Loucy (cell line): Measurements from ENCODE around the gene DNMT1.

Experiments used
- H2AFZ ChIP-seq: fragments of 200-600 bp; sonication (generic); 2 replicates; pipeline ENCODE4 v1.6.0; 2016; ENCODE audit warnings: antibody characterized with exemption, mild to moderate bottlenecking, low read length, moderate library complexity
- H3F3A ChIP-seq: fragments of 200-600 bp; 2 replicates; pipeline ENCODE4 v1.6.0; 2016; ENCODE audit warnings: antibody characterized with exemption, low read depth, mild to moderate bottlenecking
- H3K27me3 ChIP-seq: fragments of 200-600 bp; sonication (generic); 2 replicates; pipeline ENCODE4 v1.6.1; 2014; ENCODE audit warnings: low read length, mild to moderate bottlenecking; ENCODE audit not compliant: insufficient read depth, poor library complexity, severe bottlenecking
- H3K36me3 ChIP-seq: fragments of 200-600 bp; sonication (generic); 2 replicates; pipeline ENCODE4 v1.6.1; 2016; ENCODE audit warnings: low read length; ENCODE audit not compliant: insufficient read depth
- H3K4me1 ChIP-seq: fragments of 200-600 bp; sonication (generic); 2 replicates; pipeline ENCODE4 v1.5.1; 2014; ENCODE audit warnings: low read length, mild to moderate bottlenecking; ENCODE audit not compliant: insufficient read depth, poor library complexity, severe bottlenecking
- H3K4me2 ChIP-seq: fragments of 200-600 bp; sonication (generic); 2 replicates; pipeline ENCODE4 v1.6.0; 2014; ENCODE audit warnings: antibody characterized with exemption, low read length, low read depth, mild to moderate bottlenecking; ENCODE audit not compliant: poor library complexity, severe bottlenecking
- H3K4me3 ChIP-seq: fragments of 200-600 bp; sonication (generic); 2 replicates; pipeline ENCODE4 v1.5.1; 2014; ENCODE audit warnings: low read length, mild to moderate bottlenecking, mixed read lengths; ENCODE audit not compliant: poor library complexity, severe bottlenecking
- H3K79me2 ChIP-seq: fragments of 200-600 bp; sonication (generic); 2 replicates; pipeline ENCODE4 v1.6.1; 2014; ENCODE audit warnings: low read length; ENCODE audit not compliant: insufficient read depth
- H3K9ac ChIP-seq: fragments of 200-600 bp; sonication (generic); 2 replicates; pipeline ENCODE4 v1.6.0; 2014; ENCODE audit warnings: mild to moderate bottlenecking, low read depth, low read length, moderate library complexity; ENCODE audit not compliant: poor library complexity, severe bottlenecking
- H3K9me2 ChIP-seq: fragments of 200-600 bp; sonication (generic); replicated peaks from 2 replicates; pipeline ENCODE4 v1.6.1; 2016; ENCODE audit warnings: low read depth, low read length, mixed read lengths
- H3K9me3 ChIP-seq: fragments of 200-600 bp; sonication (generic); 2 replicates; pipeline ENCODE4 v1.6.1; 2014; ENCODE audit warnings: mild to moderate bottlenecking, antibody characterized with exemption, low read length, low read depth; ENCODE audit not compliant: insufficient read depth
- H4K20me1 ChIP-seq: fragments of 200-600 bp; sonication (generic); 2 replicates; pipeline ENCODE4 v1.6.0; 2014; ENCODE audit warnings: antibody characterized with exemption, low read length, mild to moderate bottlenecking; ENCODE audit not compliant: insufficient read depth, poor library complexity, severe bottlenecking
- EZH2phosphoT487 ChIP-seq: fragments of 200-600 bp; IDR thresholded peaks from 2 replicates; pipeline ENCODE4 v1.6.1; 2018; ENCODE audit warnings: antibody characterized with exemption, mild to moderate bottlenecking, moderate library complexity, borderline replicate concordance
- TF ChIP-seq, protein P1 (sequence below): fragments of 200-600 bp; sonication (generic); conservative IDR thresholded peaks from 2 replicates; pipeline ENCODE4 v1.5.1; 2014; ENCODE audit warnings: mild to moderate bottlenecking, antibody characterized with exemption, low read length

Gene DNMT1

DNA sequence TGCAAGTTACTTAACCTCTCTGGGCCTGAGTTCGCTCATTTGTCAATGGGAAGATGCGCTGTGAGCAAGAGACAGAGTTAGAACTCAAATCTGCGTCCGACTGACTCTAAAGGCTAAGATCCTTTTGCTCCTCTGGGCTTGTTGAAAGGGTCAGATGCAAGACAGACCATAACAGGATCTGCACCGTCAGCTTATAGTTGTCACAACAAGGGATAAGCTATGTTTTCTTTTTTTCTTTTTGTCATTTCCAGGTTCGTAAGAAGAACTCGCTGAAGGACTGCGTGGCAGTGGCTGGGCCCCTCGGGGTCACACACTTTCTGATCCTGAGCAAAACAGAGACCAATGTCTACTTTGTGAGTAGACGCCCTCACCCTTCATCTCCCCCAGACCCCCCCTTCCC, 87.5 kb downstream of the DNMT1 start:
- peak overlapping the region; percentile 99 for H3K9ac ChIP-seq
- peaks cover 51% of the 10 kb centered on the region for H3K79me2 ChIP-seq
- peak overlapping the region; percentile 90 for H3K4me3 ChIP-seq
- no peaks in the 10 kb centered on the region for H3K9me3 ChIP-seq
- peaks cover 36% of the 10 kb centered on the region for H3K4me1 ChIP-seq
- H3K4me2 ChIP-seq, result peak overlapping the region; percentile 96
- H3K36me3 ChIP-seq, result peaks cover 39% of the 10 kb centered on the region; the same call in 1 of the 2 replicates
- peaks cover 17% of the 10 kb centered on the region for H3F3A ChIP-seq
- no peaks in the 10 kb centered on the region for H3K27me3 ChIP-seq
- no peak for TF ChIP-seq EZH2phosphoT487
- TF ChIP-seq, protein P1, sequence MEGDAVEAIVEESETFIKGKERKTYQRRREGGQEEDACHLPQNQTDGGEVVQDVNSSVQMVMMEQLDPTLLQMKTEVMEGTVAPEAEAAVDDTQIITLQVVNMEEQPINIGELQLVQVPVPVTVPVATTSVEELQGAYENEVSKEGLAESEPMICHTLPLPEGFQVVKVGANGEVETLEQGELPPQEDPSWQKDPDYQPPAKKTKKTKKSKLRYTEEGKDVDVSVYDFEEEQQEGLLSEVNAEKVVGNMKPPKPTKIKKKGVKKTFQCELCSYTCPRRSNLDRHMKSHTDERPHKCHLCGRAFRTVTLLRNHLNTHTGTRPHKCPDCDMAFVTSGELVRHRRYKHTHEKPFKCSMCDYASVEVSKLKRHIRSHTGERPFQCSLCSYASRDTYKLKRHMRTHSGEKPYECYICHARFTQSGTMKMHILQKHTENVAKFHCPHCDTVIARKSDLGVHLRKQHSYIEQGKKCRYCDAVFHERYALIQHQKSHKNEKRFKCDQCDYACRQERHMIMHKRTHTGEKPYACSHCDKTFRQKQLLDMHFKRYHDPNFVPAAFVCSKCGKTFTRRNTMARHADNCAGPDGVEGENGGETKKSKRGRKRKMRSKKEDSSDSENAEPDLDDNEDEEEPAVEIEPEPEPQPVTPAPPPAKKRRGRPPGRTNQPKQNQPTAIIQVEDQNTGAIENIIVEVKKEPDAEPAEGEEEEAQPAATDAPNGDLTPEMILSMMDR, result no peak
- no peak overlapping the region for H2AFZ ChIP-seq
- H3K9me2 ChIP-seq, result no peaks in the 10 kb centered on the region
- H4K20me1 ChIP-seq, result peaks cover 44% of the 10 kb centered on the region

DNA sequence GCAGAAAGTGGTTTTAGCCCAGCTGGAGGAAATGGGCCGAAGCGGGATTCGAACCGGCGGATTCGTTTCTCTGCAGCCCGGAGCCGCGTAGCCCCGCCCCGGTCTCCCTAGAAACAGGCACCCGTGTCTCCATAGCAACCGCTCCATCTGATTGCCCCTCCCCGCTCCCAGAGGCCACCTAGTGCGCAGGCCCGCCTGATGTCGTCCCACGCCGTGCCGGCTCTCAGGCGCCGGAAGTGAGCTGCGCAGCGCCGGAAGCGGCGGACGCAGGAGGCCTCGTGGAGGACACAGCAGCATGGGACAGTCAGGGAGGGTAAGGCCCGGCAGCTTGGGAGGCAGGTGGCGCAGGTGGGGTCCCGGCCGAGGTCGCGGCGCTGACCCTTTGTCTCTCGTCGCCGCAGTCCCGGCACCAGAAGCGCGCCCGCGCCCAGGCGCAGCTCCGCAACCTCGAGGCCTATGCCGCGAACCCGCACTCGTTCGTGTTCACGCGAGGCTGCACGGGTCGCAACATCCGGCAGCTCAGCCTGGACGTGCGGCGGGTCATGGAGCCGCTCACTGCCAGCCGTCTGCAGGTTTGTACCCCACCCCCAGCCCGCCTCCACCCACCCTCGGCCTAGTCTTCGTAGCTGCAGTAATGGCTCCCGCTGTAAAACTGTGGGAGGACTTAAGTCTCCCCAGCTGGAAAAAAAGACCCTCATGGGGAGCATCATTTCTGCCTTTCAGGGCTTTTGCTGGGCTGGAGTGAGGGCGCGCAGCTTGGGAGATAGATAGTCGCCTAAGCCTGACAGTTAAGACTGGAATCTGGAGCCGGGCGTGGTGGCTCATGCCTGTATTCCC, 88.4 kb downstream of the DNMT1 start, which contains the start of gene PPAN:
Gene PPAN, plus strand, starts transcription at position 263 of the 837 bp plus-strand sequence. Its CDS starts 33 bp downstream, at position 296.
- Histone ChIP-seq H3K4me1 (peaks cover 40% of the 10 kb centered on the region), H2AFZ (no peak within 1 kb of the TSS)

DNA sequence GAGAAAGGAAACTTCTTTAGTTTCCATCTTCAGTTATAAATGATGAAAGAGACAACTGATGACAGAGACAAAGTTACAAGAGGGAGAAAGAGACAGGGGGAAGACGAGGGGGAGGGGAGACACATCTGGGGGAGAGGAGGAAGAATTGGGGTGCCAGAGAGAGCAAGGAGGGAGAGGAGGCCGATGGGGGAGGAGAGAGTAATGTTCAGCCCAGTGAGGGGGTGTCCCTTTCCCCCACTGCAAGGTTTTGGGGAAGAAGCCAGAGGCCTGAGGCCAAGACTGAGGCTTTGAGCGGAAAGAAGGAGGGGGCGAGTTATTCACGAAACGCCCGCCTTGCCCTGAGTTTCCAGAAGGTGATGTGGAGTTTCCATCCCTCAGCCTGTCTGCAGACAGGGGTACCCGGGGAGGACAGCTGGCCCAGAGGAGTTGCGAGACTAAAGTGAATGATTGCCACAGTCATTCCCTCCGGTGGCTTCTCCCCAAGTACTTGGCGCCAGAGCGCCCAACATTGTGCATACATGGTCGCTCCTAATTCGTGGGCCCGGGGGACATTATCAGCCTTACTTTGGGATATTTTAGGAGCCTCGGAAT, 89.1 kb downstream of the DNMT1 start:
- Histone ChIP-seq H3K4me1 (peaks cover 40% of the 10 kb centered on the region), H3K4me2 (peak overlapping the region; percentile 98), H3K9ac (peak overlapping the region; percentile 99), H4K20me1 (peaks cover 33% of the 10 kb centered on the region), H3K9me3 (no peaks in the 10 kb centered on the region), H3K4me3 (peak overlapping the region; percentile 90), H3K36me3 (peaks cover 29% of the 10 kb centered on the region; the same call in 1 of the 2 replicates), H3K79me2 (peaks cover 43% of the 10 kb centered on the region), H2AFZ (no peak overlapping the region), H3K27me3 (no peaks in the 10 kb centered on the region), H3F3A (peaks cover 14% of the 10 kb centered on the region), H3K9me2 (no peaks in the 10 kb centered on the region)
- TF ChIP-seq EZH2phosphoT487, result no peak
- TF ChIP-seq, protein P1, result no peak

More for the DNA sequence above, 88.4 kb downstream of the DNMT1 start, which contains the start of gene PPAN:
- Histone ChIP-seq H3K36me3 (peaks cover 36% of the 10 kb centered on the region; the same call in 1 of the 2 replicates), H3K27me3 (no peaks in the 10 kb centered on the region), H3K4me3 (peak within 1 kb of the TSS; percentile 90), H4K20me1 (peaks cover 37% of the 10 kb centered on the region), H3K4me2 (peak within 1 kb of the TSS; percentile 98), H3F3A (peaks cover 14% of the 10 kb centered on the region), H3K9me3 (no peaks in the 10 kb centered on the region), H3K9ac (peak within 1 kb of the TSS; percentile 99), H3K79me2 (peaks cover 51% of the 10 kb centered on the region), H3K9me2 (no peaks in the 10 kb centered on the region)
- TF ChIP-seq, protein P1, result no peak
- TF ChIP-seq EZH2phosphoT487, result no peak
